ENCODE data around the gene HLA-DQB1. TPM values are rescaled to one million over a fixed set of nuclear protein-coding genes. Genes with fewer than 3 reads are reported as not detected.
"Not testable (repeated sequence)": the region's sequence is repeated elsewhere in the genome, so short reads cannot be mapped to it uniquely, and the experiment has no call there.

The HLA-DQB1 gene
- total and polyA plus RNA-seq, 4 donors: 10.8 to 43.4 (median 32.2) TPM

- Histone ChIP-seq H3K9me3 (ENCODE audit: control insufficient read depth, low read length) (no peaks in the 10 kb centered on the region), H3K4me3 (ENCODE audit: low read length in 2 of 2) (no peak overlapping the region), H3K4me1 (ENCODE audit: control insufficient read depth in 1 of 2, insufficient read depth in 2 of 2, low read length in 2 of 2) (no peaks in the 10 kb centered on the region), H3K27ac (ENCODE audit: low read depth in 1 of 2, low read length in 2 of 2) (no peak overlapping the region), H3K36me3 (ENCODE audit: control insufficient read depth in 1 of 2, insufficient read depth in 2 of 2, low read length in 1 of 2) (no peaks in the 10 kb centered on the region), H3K27me3 (ENCODE audit: control insufficient read depth in 1 of 2, insufficient read depth in 2 of 2, low read length in 1 of 2) (no peaks in the 10 kb centered on the region)
- ATAC-seq (ENCODE audit: low FRiP score) (no peak), DNase-seq (no peak)
- 57 to 76% methylated on average over 8 of the region's 8 CpGs for WGBS, 2 donors
- intact Hi-C loops (cut with DNase I): no loop called here
Measured at GRCh38 chr6:32639440-32640394, 26.7 kb downstream of the HLA-DQB1 start.

GRCh38 chr6:32638532-32639219 is 27.8 kb downstream of the HLA-DQB1 start:
- 44 to 76% methylated on average over 9 of the region's 9 CpGs for WGBS, 2 donors
- Histone ChIP-seq H3K9me3 (ENCODE audit: control insufficient read depth, low read length) (no peaks in the 10 kb centered on the region), H3K36me3 (ENCODE audit: control insufficient read depth in 1 of 2, insufficient read depth in 2 of 2, low read length in 1 of 2) (no peaks in the 10 kb centered on the region), H3K4me1 (ENCODE audit: control insufficient read depth in 1 of 2, insufficient read depth in 2 of 2, low read length in 2 of 2) (no peaks in the 10 kb centered on the region), H3K27me3 (ENCODE audit: control insufficient read depth in 1 of 2, insufficient read depth in 2 of 2, low read length in 1 of 2) (no peaks in the 10 kb centered on the region), H3K4me3 (ENCODE audit: low read length in 2 of 2) (no peak overlapping the region), H3K27ac (ENCODE audit: low read depth in 1 of 2, low read length in 2 of 2) (no peak overlapping the region)
- intact Hi-C loops (cut with DNase I): no loop called here
- no peak for ATAC-seq (ENCODE audit: low FRiP score)
- DNase-seq: no peak

- WGBS, 2 donors: 86 to 88% methylated on average over 3 of the region's 3 CpGs
- H3K4me1 ChIP-seq (ENCODE audit: control insufficient read depth in 1 of 2, insufficient read depth in 2 of 2, low read length in 2 of 2): no peaks in the 10 kb centered on the region
- intact Hi-C loops (cut with DNase I): no loop called here
- no peaks in the 10 kb centered on the region for H3K9me3 ChIP-seq (ENCODE audit: control insufficient read depth, low read length)
- no peaks in the 10 kb centered on the region for H3K27me3 ChIP-seq (ENCODE audit: control insufficient read depth in 1 of 2, insufficient read depth in 2 of 2, low read length in 1 of 2)
- no peak for ATAC-seq (ENCODE audit: low FRiP score)
- H3K27ac ChIP-seq (ENCODE audit: low read depth in 1 of 2, low read length in 2 of 2): no peak overlapping the region
- DNase-seq: no peak
- H3K4me3 ChIP-seq (ENCODE audit: low read length in 2 of 2): no peak overlapping the region
- H3K36me3 ChIP-seq (ENCODE audit: control insufficient read depth in 1 of 2, insufficient read depth in 2 of 2, low read length in 1 of 2): no peaks in the 10 kb centered on the region
Measured at GRCh38 chr6:32637883-32638282, 28.6 kb downstream of the HLA-DQB1 start.

- H3K4me1 ChIP-seq (ENCODE audit: control insufficient read depth in 1 of 2, insufficient read depth in 2 of 2, low read length in 2 of 2): no peaks in the 10 kb centered on the region
- ATAC-seq (ENCODE audit: low FRiP score) (no peak), DNase-seq (no peak)
- intact Hi-C loops (cut with DNase I): no loop called here
- H3K36me3 ChIP-seq (ENCODE audit: control insufficient read depth in 1 of 2, insufficient read depth in 2 of 2, low read length in 1 of 2): no peaks in the 10 kb centered on the region
- H3K4me3 ChIP-seq (ENCODE audit: low read length in 2 of 2): no peak within 1 kb of the TSS
- WGBS, 2 donors: 52 to 58% methylated on average over 7 of the region's 7 CpGs
- no peaks in the 10 kb centered on the region for H3K27me3 ChIP-seq (ENCODE audit: control insufficient read depth in 1 of 2, insufficient read depth in 2 of 2, low read length in 1 of 2)
- H3K9me3 ChIP-seq (ENCODE audit: control insufficient read depth, low read length): no peaks in the 10 kb centered on the region
- H3K27ac ChIP-seq (ENCODE audit: low read depth in 1 of 2, low read length in 2 of 2): no peak within 1 kb of the TSS
Measured at GRCh38 chr6:32637219-32637880, 29.1 kb downstream of the HLA-DQB1 start, which contains the start of gene HLA-DQA1. HLA-DQA1 (plus strand) TSS chr6:32637406; CDS start chr6:32637459, 53 bp downstream.

- WGBS, 2 donors: 8 to 9% methylated on average over 2 of the region's 2 CpGs
- no peak overlapping the region for H3K27ac ChIP-seq (ENCODE audit: low read depth in 1 of 2, low read length in 2 of 2)
- intact Hi-C loops (cut with DNase I): no loop called here
- H3K27me3 ChIP-seq (ENCODE audit: control insufficient read depth in 1 of 2, insufficient read depth in 2 of 2, low read length in 1 of 2): no peaks in the 10 kb centered on the region
- no peak overlapping the region for H3K4me3 ChIP-seq (ENCODE audit: low read length in 2 of 2)
- ATAC-seq (ENCODE audit: low FRiP score) (no peak), DNase-seq (no peak)
- H3K4me1 ChIP-seq (ENCODE audit: control insufficient read depth in 1 of 2, insufficient read depth in 2 of 2, low read length in 2 of 2): no peaks in the 10 kb centered on the region
- no peaks in the 10 kb centered on the region for H3K9me3 ChIP-seq (ENCODE audit: control insufficient read depth, low read length)
- no peaks in the 10 kb centered on the region for H3K36me3 ChIP-seq (ENCODE audit: control insufficient read depth in 1 of 2, insufficient read depth in 2 of 2, low read length in 1 of 2)
Measured at GRCh38 chr6:32635526-32636123, 30.8 kb downstream of the HLA-DQB1 start.

GRCh38 chr6:32629793-32630192 is 36.7 kb downstream of the HLA-DQB1 start:
- H3K4me1 ChIP-seq (ENCODE audit: control insufficient read depth in 1 of 2, insufficient read depth in 2 of 2, low read length in 2 of 2); H3K27me3 ChIP-seq (ENCODE audit: control insufficient read depth in 1 of 2, insufficient read depth in 2 of 2, low read length in 1 of 2); H3K27ac ChIP-seq (ENCODE audit: low read depth in 1 of 2, low read length in 2 of 2); DNase-seq; H3K36me3 ChIP-seq (ENCODE audit: control insufficient read depth in 1 of 2, insufficient read depth in 2 of 2, low read length in 1 of 2); H3K9me3 ChIP-seq (ENCODE audit: control insufficient read depth, low read length); H3K4me3 ChIP-seq (ENCODE audit: low read length in 2 of 2); ATAC-seq (ENCODE audit: low FRiP score): not testable (repeated sequence)
- WGBS, 2 donors: 64 to 88% methylated on average over 2 of the region's 13 CpGs
- intact Hi-C loops (cut with DNase I): loop anchor here in 1 of 2 donors (10.0 kb wide), 1 partner anchor 195 kb away; the partner anchor contains the start of gene HLA-DRA

GRCh38 chr6:32627831-32628230 is 38.6 kb downstream of the HLA-DQB1 start:
- Histone ChIP-seq H3K36me3 (ENCODE audit: control insufficient read depth in 1 of 2, insufficient read depth in 2 of 2, low read length in 1 of 2) (no peaks in the 10 kb centered on the region), H3K27me3 (ENCODE audit: control insufficient read depth in 1 of 2, insufficient read depth in 2 of 2, low read length in 1 of 2) (no peaks in the 10 kb centered on the region), H3K4me3 (ENCODE audit: low read length in 2 of 2) (no peak overlapping the region), H3K4me1 (ENCODE audit: control insufficient read depth in 1 of 2, insufficient read depth in 2 of 2, low read length in 2 of 2) (no peaks in the 10 kb centered on the region), H3K27ac (ENCODE audit: low read depth in 1 of 2, low read length in 2 of 2) (no peak overlapping the region), H3K9me3 (ENCODE audit: control insufficient read depth, low read length) (no peaks in the 10 kb centered on the region)
- no peak for ATAC-seq (ENCODE audit: low FRiP score)
- 22 to 28% methylated on average over 3 of the region's 3 CpGs for WGBS, 2 donors
- DNase-seq: peak in 1 of 2 donors; percentile 72
- intact Hi-C loops (cut with DNase I): loop anchor here in 1 of 2 donors (10.0 kb wide), 1 partner anchor 193 kb away; the partner anchor contains the start of gene HLA-DRA

GRCh38 chr6:32627249-32627648 is 39.2 kb downstream of the HLA-DQB1 start:
- H3K27ac ChIP-seq (ENCODE audit: low read depth in 1 of 2, low read length in 2 of 2): no peak overlapping the region
- H3K36me3 ChIP-seq (ENCODE audit: control insufficient read depth in 1 of 2, insufficient read depth in 2 of 2, low read length in 1 of 2): no peaks in the 10 kb centered on the region
- H3K4me3 ChIP-seq (ENCODE audit: low read length in 2 of 2): no peak overlapping the region
- intact Hi-C loops (cut with DNase I): loop anchor here in 1 of 2 donors (10.0 kb wide), 1 partner anchor 192 kb away; the partner anchor contains the start of gene HLA-DRA
- no peaks in the 10 kb centered on the region for H3K27me3 ChIP-seq (ENCODE audit: control insufficient read depth in 1 of 2, insufficient read depth in 2 of 2, low read length in 1 of 2)
- 0 to 1% methylated on average over 1 of the region's 3 CpGs for WGBS, 2 donors
- H3K9me3 ChIP-seq (ENCODE audit: control insufficient read depth, low read length): no peaks in the 10 kb centered on the region
- ATAC-seq (ENCODE audit: low FRiP score): no peak
- no peak for DNase-seq
- H3K4me1 ChIP-seq (ENCODE audit: control insufficient read depth in 1 of 2, insufficient read depth in 2 of 2, low read length in 2 of 2): no peaks in the 10 kb centered on the region
